Glutamatergic neuron (in vitro differentiated cells): ENCODE data around the gene COLEC11. TPM values are rescaled to one million over a fixed set of nuclear protein-coding genes. Genes with fewer than 3 reads are reported as not detected.

ENCODE experiments used
- DNase-seq: peaks from one replicate; pipeline ENCODE4 v3.0.0; 2022
- H3K27ac Mint-ChIP-seq: one replicate; pipeline ENCODE4 v1.8.0; 2020; ENCODE audit warnings: mild to moderate bottlenecking, mixed read lengths, inconsistent platforms; ENCODE audit not compliant: unreplicated experiment
- H3K27me3 Mint-ChIP-seq: one replicate; pipeline ENCODE4 v1.8.0; 2020; ENCODE audit warnings: mild to moderate bottlenecking, moderate library complexity, mixed read lengths, inconsistent platforms; ENCODE audit not compliant: unreplicated experiment
- H3K36me3 Mint-ChIP-seq: one replicate; pipeline ENCODE4 v1.8.0; 2020; ENCODE audit warnings: mild to moderate bottlenecking, mixed read lengths, inconsistent platforms; ENCODE audit not compliant: unreplicated experiment
- H3K4me1 Mint-ChIP-seq: one replicate; pipeline ENCODE4 v1.8.0; 2020; ENCODE audit warnings: mild to moderate bottlenecking, low read depth, mixed read lengths, inconsistent platforms; ENCODE audit not compliant: unreplicated experiment
- H3K4me3 Mint-ChIP-seq: one replicate; pipeline ENCODE4 v1.8.0; 2020; ENCODE audit warnings: mild to moderate bottlenecking, mixed read lengths, inconsistent platforms; ENCODE audit not compliant: unreplicated experiment
- H3K9me3 Mint-ChIP-seq: one replicate; pipeline ENCODE4 v1.8.0; 2020; ENCODE audit warnings: mild to moderate bottlenecking, moderate library complexity, mixed read lengths, inconsistent platforms; ENCODE audit not compliant: unreplicated experiment
- total RNA-seq: library from RNA; stranded (reverse); fragmentation: NEBNext Ultra II Directional; extraction: Animal tissue kit (Norgen Biotek cat#: 25700); gene quantifications from one replicate; pipeline ENCODE4 v1.2.1, GENCODE V29; 2021; ENCODE audit not compliant: unreplicated experiment
- TF ChIP-seq, protein P1 (sequence below): fragments of 200-600 bp; sonication (generic); IDR thresholded peaks from one replicate; pipeline ENCODE4 v1.5.0; 2021; ENCODE audit not compliant: partially characterized antibody, unreplicated experiment

The COLEC11 gene
- total RNA-seq, 1 donor from 2014 or later: not detected

DNA sequence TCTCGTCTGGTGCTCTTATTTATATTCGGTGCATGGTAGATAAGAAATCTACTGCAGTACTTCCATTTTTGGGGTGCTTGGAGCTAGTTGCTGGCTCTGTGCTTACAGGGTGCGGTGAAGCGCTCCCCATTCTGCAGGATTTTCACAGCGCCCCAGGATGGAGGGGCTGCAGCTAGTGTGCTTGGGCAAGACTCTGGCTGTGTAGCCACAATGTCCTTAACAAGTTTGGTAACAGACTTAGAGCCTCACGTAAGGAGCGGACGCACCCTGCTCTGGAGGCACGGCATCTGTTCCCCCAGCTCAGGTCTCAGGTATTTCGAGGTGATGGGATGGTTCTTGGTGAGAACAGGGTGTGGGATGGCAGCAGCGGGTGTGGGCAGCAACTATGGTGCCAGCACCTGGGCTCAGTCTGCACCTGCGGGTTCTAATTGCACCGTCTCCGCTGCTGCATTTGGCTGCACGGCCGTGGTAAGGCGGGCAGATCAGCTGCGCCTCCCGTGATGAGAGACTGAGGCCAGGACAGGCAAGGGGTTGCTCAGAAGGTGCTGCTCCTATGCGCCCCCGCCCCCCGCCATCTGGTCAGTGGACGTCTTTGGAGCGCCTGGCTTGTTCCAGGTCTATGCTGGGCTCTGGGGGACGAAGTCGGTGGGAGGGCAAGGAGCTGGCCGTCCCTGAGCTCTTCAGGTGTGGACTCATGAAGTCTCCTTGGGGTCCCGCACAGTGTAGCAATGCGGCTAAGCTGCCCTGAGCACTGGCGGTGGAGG is 43.0 kb downstream of the COLEC11 start:
- Mint-ChIP-seq H3K4me3 (no peak overlapping the region), H3K27me3 (peaks cover 11% of the 10 kb centered on the region), H3K27ac (no peak overlapping the region), H3K36me3 (peaks cover 5% of the 10 kb centered on the region), H3K4me1 (no peaks in the 10 kb centered on the region), H3K9me3 (no peaks in the 10 kb centered on the region)
- TF ChIP-seq, protein P1, sequence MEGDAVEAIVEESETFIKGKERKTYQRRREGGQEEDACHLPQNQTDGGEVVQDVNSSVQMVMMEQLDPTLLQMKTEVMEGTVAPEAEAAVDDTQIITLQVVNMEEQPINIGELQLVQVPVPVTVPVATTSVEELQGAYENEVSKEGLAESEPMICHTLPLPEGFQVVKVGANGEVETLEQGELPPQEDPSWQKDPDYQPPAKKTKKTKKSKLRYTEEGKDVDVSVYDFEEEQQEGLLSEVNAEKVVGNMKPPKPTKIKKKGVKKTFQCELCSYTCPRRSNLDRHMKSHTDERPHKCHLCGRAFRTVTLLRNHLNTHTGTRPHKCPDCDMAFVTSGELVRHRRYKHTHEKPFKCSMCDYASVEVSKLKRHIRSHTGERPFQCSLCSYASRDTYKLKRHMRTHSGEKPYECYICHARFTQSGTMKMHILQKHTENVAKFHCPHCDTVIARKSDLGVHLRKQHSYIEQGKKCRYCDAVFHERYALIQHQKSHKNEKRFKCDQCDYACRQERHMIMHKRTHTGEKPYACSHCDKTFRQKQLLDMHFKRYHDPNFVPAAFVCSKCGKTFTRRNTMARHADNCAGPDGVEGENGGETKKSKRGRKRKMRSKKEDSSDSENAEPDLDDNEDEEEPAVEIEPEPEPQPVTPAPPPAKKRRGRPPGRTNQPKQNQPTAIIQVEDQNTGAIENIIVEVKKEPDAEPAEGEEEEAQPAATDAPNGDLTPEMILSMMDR: no peak
- no peak for DNase-seq

- peaks cover 5% of the 10 kb centered on the region for H3K36me3 Mint-ChIP-seq
- no peaks in the 10 kb centered on the region for H3K9me3 Mint-ChIP-seq
- peaks cover 11% of the 10 kb centered on the region for H3K27me3 Mint-ChIP-seq
- TF ChIP-seq, protein P1: no peak
- H3K4me1 Mint-ChIP-seq: peaks cover 1% of the 10 kb centered on the region
- no peak overlapping the region for H3K27ac Mint-ChIP-seq
- H3K4me3 Mint-ChIP-seq: no peak overlapping the region
- DNase-seq: no peak
Measured at GRCh38 chr2:3638456-3638810, 43.5 kb downstream of the COLEC11 start.

DNA sequence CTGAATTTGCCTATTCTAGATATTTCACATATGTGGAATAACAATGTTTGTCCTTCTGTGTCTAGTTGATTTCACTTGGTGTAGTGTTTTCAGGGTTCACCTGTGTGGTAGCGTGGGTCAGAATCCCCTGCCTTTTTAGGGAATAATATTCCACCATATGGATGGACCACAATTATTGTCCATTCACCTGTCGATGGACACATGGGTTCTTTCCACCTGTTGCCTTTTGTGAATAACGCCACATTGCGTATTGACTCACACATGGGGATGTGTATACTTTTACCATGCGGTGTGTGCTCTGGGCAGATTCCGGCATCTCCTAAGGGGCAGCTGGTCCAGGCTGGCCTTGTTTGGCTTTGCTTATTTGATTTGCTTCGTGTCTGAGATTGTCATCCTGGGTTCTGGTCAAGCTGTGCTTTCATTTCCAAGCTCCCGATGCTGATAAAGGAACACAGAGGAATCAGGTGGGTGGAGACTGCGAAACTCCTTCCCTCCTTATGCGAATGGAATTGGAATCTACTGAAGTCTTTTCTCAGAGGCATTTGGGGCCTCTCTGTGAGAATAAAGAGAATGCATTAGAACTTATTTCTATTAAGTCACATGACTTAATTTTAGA is 44.2 kb downstream of the COLEC11 start:
- Mint-ChIP-seq H3K9me3 (no peaks in the 10 kb centered on the region), H3K4me1 (peaks cover 1% of the 10 kb centered on the region), H3K4me3 (no peak overlapping the region), H3K27ac (no peak overlapping the region), H3K36me3 (peaks cover 5% of the 10 kb centered on the region), H3K27me3 (peaks cover 11% of the 10 kb centered on the region)
- TF ChIP-seq, protein P1: no peak
- DNase-seq: no peak

DNA sequence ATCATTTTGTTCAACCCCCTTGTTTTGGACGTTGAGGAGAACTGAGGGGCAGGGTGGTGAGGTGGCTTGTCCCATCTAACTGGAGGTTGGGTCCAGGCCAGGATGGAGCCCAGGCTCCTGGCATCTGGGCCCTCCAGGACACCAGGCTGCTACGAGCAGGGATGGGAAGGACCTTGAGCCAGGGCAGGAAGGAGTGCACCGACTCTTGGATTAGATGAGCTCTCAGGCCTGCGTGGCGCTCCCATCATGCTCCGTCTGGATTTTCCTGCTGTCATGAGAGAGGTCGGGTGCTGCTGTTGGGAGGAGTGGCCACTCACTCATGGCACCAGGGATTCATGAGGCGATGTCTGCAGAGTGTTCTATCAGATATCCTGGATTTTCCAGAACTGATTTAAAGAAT is 44.7 kb downstream of the COLEC11 start:
- Mint-ChIP-seq H3K36me3 (peaks cover 5% of the 10 kb centered on the region), H3K4me3 (no peak overlapping the region), H3K9me3 (no peaks in the 10 kb centered on the region), H3K27ac (no peak overlapping the region), H3K4me1 (peaks cover 1% of the 10 kb centered on the region), H3K27me3 (peaks cover 11% of the 10 kb centered on the region)
- TF ChIP-seq, protein P1: no peak
- DNase-seq: no peak

GRCh38 chr2:3641181-3641580 is 46.3 kb downstream of the COLEC11 start:
- no peak for DNase-seq

More at GRCh38 chr2:3641181-3641580, 46.3 kb downstream of the COLEC11 start:
- TF ChIP-seq, protein P1: no peak
- H3K27ac Mint-ChIP-seq: no peak overlapping the region
- H3K4me1 Mint-ChIP-seq: peaks cover 1% of the 10 kb centered on the region
- H3K4me3 Mint-ChIP-seq: no peak overlapping the region
- peaks cover 5% of the 10 kb centered on the region for H3K36me3 Mint-ChIP-seq
- H3K9me3 Mint-ChIP-seq: no peaks in the 10 kb centered on the region
- peaks cover 9% of the 10 kb centered on the region for H3K27me3 Mint-ChIP-seq
